ENCODE measurements around the gene SLC18A2. TPM values are rescaled to one million over a fixed set of nuclear protein-coding genes. Genes with fewer than 3 reads are reported as not detected.

SLC18A2 gene
- total RNA-seq, 1 experiment from 2014 or later = 4.0 TPM

DNA sequence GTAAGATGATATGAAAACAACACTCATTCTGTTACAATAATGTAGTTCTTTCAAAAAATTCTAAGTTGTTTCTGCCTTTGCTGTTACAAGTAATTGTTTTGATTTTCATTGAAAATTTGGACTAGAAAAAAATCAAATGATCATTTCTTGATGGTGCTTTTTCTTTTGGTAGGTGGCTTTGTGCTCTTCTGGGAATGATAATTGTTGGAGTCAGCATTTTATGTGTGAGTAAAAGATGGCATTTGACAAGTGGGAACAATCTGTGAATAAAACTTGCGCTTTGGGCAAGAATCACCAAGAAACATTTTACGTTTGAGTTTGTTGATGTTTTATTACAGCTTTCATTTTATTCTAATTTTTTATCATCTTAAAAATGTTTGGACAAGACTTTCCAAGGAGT, 25.9 kb downstream of the SLC18A2 start:
- H3K36me3 Mint-ChIP-seq (ENCODE audit: insufficient read depth in 1 of 3, low read depth in 3 of 3) = peaks cover 0 to 3% (median 0%) of the 10 kb centered on the region in 3 experiments; a peak in 3 of 7 replicates
- no peak overlapping the region for H3K14ac ChIP-seq (ENCODE audit: insufficient read depth, low read length)
- H2BK5ac ChIP-seq (ENCODE audit: insufficient read length, low read length) = no peak overlapping the region
- H3K4me1 ChIP-seq (ENCODE audit: insufficient read depth, low read length) = no peaks in the 10 kb centered on the region
- no peak overlapping the region for H3K23ac ChIP-seq (ENCODE audit: insufficient read length, low read depth, low read length)
- no peak overlapping the region for H4K91ac ChIP-seq (ENCODE audit: insufficient read length, low read depth, low read length)
- H3K9ac ChIP-seq (ENCODE audit: extremely low read depth, insufficient read length, low read length) = no peak overlapping the region
- no peak overlapping the region for H3K18ac ChIP-seq (ENCODE audit: insufficient read length, low read depth, low read length)
- H2AFZ ChIP-seq (ENCODE audit: low read length) = no peak overlapping the region
- no peaks in the 10 kb centered on the region; the same call in 1 of the 2 replicates for H3K27me3 Mint-ChIP-seq (ENCODE audit: low read depth)
- TF ChIP-seq, protein P1, sequence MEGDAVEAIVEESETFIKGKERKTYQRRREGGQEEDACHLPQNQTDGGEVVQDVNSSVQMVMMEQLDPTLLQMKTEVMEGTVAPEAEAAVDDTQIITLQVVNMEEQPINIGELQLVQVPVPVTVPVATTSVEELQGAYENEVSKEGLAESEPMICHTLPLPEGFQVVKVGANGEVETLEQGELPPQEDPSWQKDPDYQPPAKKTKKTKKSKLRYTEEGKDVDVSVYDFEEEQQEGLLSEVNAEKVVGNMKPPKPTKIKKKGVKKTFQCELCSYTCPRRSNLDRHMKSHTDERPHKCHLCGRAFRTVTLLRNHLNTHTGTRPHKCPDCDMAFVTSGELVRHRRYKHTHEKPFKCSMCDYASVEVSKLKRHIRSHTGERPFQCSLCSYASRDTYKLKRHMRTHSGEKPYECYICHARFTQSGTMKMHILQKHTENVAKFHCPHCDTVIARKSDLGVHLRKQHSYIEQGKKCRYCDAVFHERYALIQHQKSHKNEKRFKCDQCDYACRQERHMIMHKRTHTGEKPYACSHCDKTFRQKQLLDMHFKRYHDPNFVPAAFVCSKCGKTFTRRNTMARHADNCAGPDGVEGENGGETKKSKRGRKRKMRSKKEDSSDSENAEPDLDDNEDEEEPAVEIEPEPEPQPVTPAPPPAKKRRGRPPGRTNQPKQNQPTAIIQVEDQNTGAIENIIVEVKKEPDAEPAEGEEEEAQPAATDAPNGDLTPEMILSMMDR (conservative IDR thresholded peaks at IDR 0.05) = no peak
- no peak overlapping the region for H3K27ac ChIP-seq (ENCODE audit: insufficient read length, low read depth, low read length)
- H3K23me2 ChIP-seq (ENCODE audit: insufficient read length, low read depth, low read length, poor library complexity, severe bottlenecking) = no peaks in the 10 kb centered on the region
- H3K4me2 ChIP-seq (ENCODE audit: insufficient read depth, insufficient read length, low read length) = no peak overlapping the region
- no peaks in the 10 kb centered on the region for H3K79me1 ChIP-seq (ENCODE audit: insufficient read depth, low read depth, low read length, poor library complexity, severe bottlenecking)
- no peak overlapping the region for H2AK5ac ChIP-seq (ENCODE audit: insufficient read length, low read length)
- H3K79me2 ChIP-seq (ENCODE audit: insufficient read depth, low read length) = no peaks in the 10 kb centered on the region
- H3K4me3 Mint-ChIP-seq = no peak overlapping the region
- WGBS (ENCODE audit: extremely low coverage, insufficient read length, low lambda C conversion rate) = no CpG with 5 or more reads among the region's 2 CpGs
- H2BK12ac ChIP-seq (ENCODE audit: insufficient read length, low read depth, low read length) = no peak overlapping the region
- no peak overlapping the region for H4K5ac ChIP-seq (ENCODE audit: insufficient read length, low read depth, low read length)
- no peak overlapping the region for H2BK120ac ChIP-seq (ENCODE audit: low read depth, low read length, poor library complexity, severe bottlenecking)
- DNase-seq = no peak
- H3K56ac ChIP-seq (ENCODE audit: insufficient read length, low read depth, low read length) = no peak overlapping the region
- H3K9me3 ChIP-seq (ENCODE audit: control insufficient read depth, low read depth, low read length) = no peaks in the 10 kb centered on the region
- no peaks in the 10 kb centered on the region for H4K20me1 ChIP-seq (ENCODE audit: control insufficient read depth, insufficient read depth, insufficient read length)
- no peak overlapping the region for H3K4ac ChIP-seq (ENCODE audit: low read depth, low read length)
- H3T11ph ChIP-seq (ENCODE audit: low read length) = no peak overlapping the region
- no peak overlapping the region for H4K8ac ChIP-seq (replicated peaks; ENCODE audit: insufficient read length, low read depth, low read length)
- H3K4me1 Mint-ChIP-seq = peaks cover 0 to 7% of the 10 kb centered on the region in 2 experiments; a peak in 2 of 4 replicates
- no peak overlapping the region for H3K27ac Mint-ChIP-seq
- no peaks in the 10 kb centered on the region; a peak in 1 of 5 replicates for H3K9me3 Mint-ChIP-seq
- H3K27me3 ChIP-seq (ENCODE audit: insufficient read depth, low read length) = no peaks in the 10 kb centered on the region
- H2BK15ac ChIP-seq (ENCODE audit: low read depth, low read length) = no peak overlapping the region
- H2BK20ac ChIP-seq (ENCODE audit: low read depth, low read length, poor library complexity, severe bottlenecking) = no peak overlapping the region

Measured in H9 (cell line).